ENCODE data around the gene SPAM1.

GRCh38 chr7:123923599-123923998 lies 1.4 kb upstream of the SPAM1 start:
- no peak for TF ChIP-seq CTCF (IDR thresholded peaks at IDR 0.05; ENCODE audit: low read depth, low read length)
- TF ChIP-seq POLR2A (IDR thresholded peaks at IDR 0.05; ENCODE audit: extremely low read depth, insufficient read length) = no peak
